ENCODE data around the gene MED22. TPM values are rescaled to one million over a fixed set of nuclear protein-coding genes. Genes with fewer than 3 reads are reported as not detected.

The MED22 gene
- total RNA-seq, 1 donor from 2014 or later, result 23.4 TPM

- H3K9me3 Mint-ChIP-seq (ENCODE audit: unreplicated experiment), result no peaks in the 10 kb centered on the region
- no peak for TF ChIP-seq CTCF (IDR thresholded peaks at IDR 0.05)
- no peak for DNase-seq (ENCODE audit: extremely low spot score, unreplicated experiment)
- no peak overlapping the region for H3K27ac Mint-ChIP-seq (ENCODE audit: unreplicated experiment)
- no peaks in the 10 kb centered on the region for H3K27me3 Mint-ChIP-seq (ENCODE audit: unreplicated experiment)
- H3K4me3 Mint-ChIP-seq (ENCODE audit: unreplicated experiment), result no peak overlapping the region
- no peaks in the 10 kb centered on the region for H3K36me3 Mint-ChIP-seq (ENCODE audit: unreplicated experiment)
- no peaks in the 10 kb centered on the region for H3K4me1 Mint-ChIP-seq (ENCODE audit: unreplicated experiment)
Measured at GRCh38 chr9:133385452-133385851, 37.5 kb upstream of the MED22 start.

GRCh38 chr9:133384736-133385321 lies 36.9 kb upstream of the MED22 start:
- Mint-ChIP-seq H3K9me3 (ENCODE audit: unreplicated experiment) (no peaks in the 10 kb centered on the region), H3K27me3 (ENCODE audit: unreplicated experiment) (no peaks in the 10 kb centered on the region), H3K4me1 (ENCODE audit: unreplicated experiment) (no peaks in the 10 kb centered on the region), H3K36me3 (ENCODE audit: unreplicated experiment) (no peaks in the 10 kb centered on the region), H3K4me3 (ENCODE audit: unreplicated experiment) (no peak overlapping the region), H3K27ac (ENCODE audit: unreplicated experiment) (no peak overlapping the region)
- no peak for TF ChIP-seq CTCF (IDR thresholded peaks at IDR 0.05)
- no peak for DNase-seq (ENCODE audit: extremely low spot score, unreplicated experiment)

GRCh38 chr9:133383438-133383837 lies 35.5 kb upstream of the MED22 start:
- Mint-ChIP-seq H3K36me3 (ENCODE audit: unreplicated experiment) (no peaks in the 10 kb centered on the region), H3K27me3 (ENCODE audit: unreplicated experiment) (no peaks in the 10 kb centered on the region), H3K4me3 (ENCODE audit: unreplicated experiment) (no peak overlapping the region), H3K27ac (ENCODE audit: unreplicated experiment) (no peak overlapping the region), H3K9me3 (ENCODE audit: unreplicated experiment) (no peaks in the 10 kb centered on the region), H3K4me1 (ENCODE audit: unreplicated experiment) (no peaks in the 10 kb centered on the region)
- no peak for TF ChIP-seq CTCF (IDR thresholded peaks at IDR 0.05)
- DNase-seq (ENCODE audit: extremely low spot score, unreplicated experiment), result no peak

- DNase-seq (ENCODE audit: extremely low spot score, unreplicated experiment), result no peak
- H3K4me3 Mint-ChIP-seq (ENCODE audit: unreplicated experiment), result no peak overlapping the region
- TF ChIP-seq CTCF (IDR thresholded peaks at IDR 0.05), result no peak
- no peaks in the 10 kb centered on the region for H3K36me3 Mint-ChIP-seq (ENCODE audit: unreplicated experiment)
- no peak overlapping the region for H3K27ac Mint-ChIP-seq (ENCODE audit: unreplicated experiment)
- no peaks in the 10 kb centered on the region for H3K9me3 Mint-ChIP-seq (ENCODE audit: unreplicated experiment)
- no peaks in the 10 kb centered on the region for H3K27me3 Mint-ChIP-seq (ENCODE audit: unreplicated experiment)
- H3K4me1 Mint-ChIP-seq (ENCODE audit: unreplicated experiment), result peaks cover 2% of the 10 kb centered on the region
Measured at GRCh38 chr9:133382507-133383141, 34.7 kb upstream of the MED22 start.

GRCh38 chr9:133380734-133381133 lies 32.8 kb upstream of the MED22 start:
- Mint-ChIP-seq H3K27ac (ENCODE audit: unreplicated experiment) (no peak overlapping the region), H3K36me3 (ENCODE audit: unreplicated experiment) (no peaks in the 10 kb centered on the region), H3K27me3 (ENCODE audit: unreplicated experiment) (no peaks in the 10 kb centered on the region), H3K4me1 (ENCODE audit: unreplicated experiment) (peaks cover 4% of the 10 kb centered on the region), H3K9me3 (ENCODE audit: unreplicated experiment) (no peaks in the 10 kb centered on the region), H3K4me3 (ENCODE audit: unreplicated experiment) (no peak overlapping the region)
- DNase-seq (ENCODE audit: extremely low spot score, unreplicated experiment), result no peak
- TF ChIP-seq CTCF (IDR thresholded peaks at IDR 0.05), result no peak
